NB4 (cell line): ENCODE measurements around the gene DCTD.

Experiments used
- CTCF ChIP-seq: IDR thresholded peaks from one replicate; pipeline ENCODE4 v1.5.1; 2012; ENCODE audit warnings: low read depth, low read length
- MYC ChIP-seq: IDR thresholded peaks from 2 replicates; pipeline ENCODE4 v1.6.1; 2011; ENCODE audit warnings: low read depth, low read length
- POLR2A ChIP-seq: IDR thresholded peaks from 2 replicates; pipeline ENCODE4 v1.6.1; 2011; ENCODE audit warnings: mild to moderate bottlenecking; ENCODE audit not compliant: insufficient read length; ENCODE audit errors: extremely low read depth

GRCh38 chr4:182929296-182929695, 12.1 kb upstream of the DCTD start:
- no peak for TF ChIP-seq CTCF
- TF ChIP-seq POLR2A = no peak
- TF ChIP-seq MYC = no peak
